Measurements from ENCODE around the gene RNF167.
"Not testable (repeated sequence)": the region's sequence is repeated elsewhere in the genome, so short reads cannot be mapped to it uniquely, and the experiment has no call there.

Gene RNF167

DNA sequence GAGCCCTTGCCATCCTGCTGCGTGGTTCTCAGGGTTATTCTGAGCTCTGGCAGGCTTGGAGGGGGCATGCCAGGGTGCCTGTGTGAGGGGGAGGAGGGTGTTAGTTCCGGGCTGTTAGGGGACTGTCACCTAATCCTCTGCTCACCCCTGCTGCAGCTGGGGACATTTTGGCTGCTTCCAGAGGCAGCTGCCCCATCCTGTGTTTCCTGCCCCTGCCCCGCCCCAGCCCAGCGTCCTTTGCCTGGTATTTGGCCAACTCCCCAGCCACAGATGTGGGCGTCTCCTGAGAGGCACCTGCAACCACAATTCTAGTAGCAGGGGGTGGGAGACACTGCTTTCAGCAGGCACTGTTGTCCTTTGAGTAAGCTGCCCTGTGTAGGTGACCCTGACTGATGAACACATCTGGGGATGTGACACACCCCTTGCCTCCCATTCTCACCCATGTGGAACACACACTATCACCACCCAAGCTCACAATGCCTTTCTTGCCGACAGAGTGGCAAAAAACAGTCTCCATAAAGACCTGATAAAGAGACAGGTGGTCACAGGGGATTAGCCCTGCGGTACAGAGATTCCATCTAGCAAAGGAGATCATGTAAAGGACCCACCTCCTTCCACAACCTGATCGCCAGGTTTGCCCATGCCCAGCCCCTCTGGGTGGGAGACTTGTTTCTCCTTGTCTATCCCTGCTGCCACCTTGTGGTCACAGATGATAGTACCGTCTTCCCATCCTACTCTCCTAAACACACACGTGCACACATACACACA, 36.8 kb upstream of the RNF167 start, which contains the start of gene CHRNE:
Gene CHRNE (minus strand): TSS at position 48 of the 768 bp plus-strand sequence. CDS start 35 bp downstream, at position 13.
- peak; percentile 82 to 84 for DNase-seq

- DNase-seq: not testable (repeated sequence)
Measured at GRCh38 chr17:4906642-4907041, 33.4 kb upstream of the RNF167 start.

GRCh38 chr17:4908301-4908700, 31.8 kb upstream of the RNF167 start:
- DNase-seq: no peak

- peak; percentile 82 to 86 for DNase-seq
Measured at GRCh38 chr17:4908711-4909496, 31.2 kb upstream of the RNF167 start.

GRCh38 chr17:4913994-4914393, 26.1 kb upstream of the RNF167 start:
- no peak for DNase-seq

DNA sequence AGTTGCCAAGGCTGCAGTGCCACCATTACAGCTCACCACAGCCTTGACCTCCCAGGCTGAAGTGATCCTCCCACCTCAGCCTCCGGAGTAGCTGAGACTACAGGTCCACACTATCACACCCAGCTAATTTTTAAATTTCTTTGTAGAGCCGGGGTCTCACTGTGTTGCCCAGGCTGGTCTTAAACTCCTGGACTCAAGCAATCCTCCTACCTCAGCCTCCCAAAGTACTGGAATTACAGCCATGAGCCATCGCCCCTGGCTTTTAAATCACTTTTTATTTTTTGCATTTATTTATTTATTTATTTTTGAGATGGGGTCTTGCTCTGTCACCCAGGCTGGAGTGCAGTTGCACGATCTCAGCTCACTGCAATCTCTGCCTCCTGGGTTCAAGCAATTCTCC, 25.5 kb upstream of the RNF167 start:
- not testable (repeated sequence) for DNase-seq

- DNase-seq: no peak
Measured at GRCh38 chr17:4919511-4920047, 20.5 kb upstream of the RNF167 start.

DNA sequence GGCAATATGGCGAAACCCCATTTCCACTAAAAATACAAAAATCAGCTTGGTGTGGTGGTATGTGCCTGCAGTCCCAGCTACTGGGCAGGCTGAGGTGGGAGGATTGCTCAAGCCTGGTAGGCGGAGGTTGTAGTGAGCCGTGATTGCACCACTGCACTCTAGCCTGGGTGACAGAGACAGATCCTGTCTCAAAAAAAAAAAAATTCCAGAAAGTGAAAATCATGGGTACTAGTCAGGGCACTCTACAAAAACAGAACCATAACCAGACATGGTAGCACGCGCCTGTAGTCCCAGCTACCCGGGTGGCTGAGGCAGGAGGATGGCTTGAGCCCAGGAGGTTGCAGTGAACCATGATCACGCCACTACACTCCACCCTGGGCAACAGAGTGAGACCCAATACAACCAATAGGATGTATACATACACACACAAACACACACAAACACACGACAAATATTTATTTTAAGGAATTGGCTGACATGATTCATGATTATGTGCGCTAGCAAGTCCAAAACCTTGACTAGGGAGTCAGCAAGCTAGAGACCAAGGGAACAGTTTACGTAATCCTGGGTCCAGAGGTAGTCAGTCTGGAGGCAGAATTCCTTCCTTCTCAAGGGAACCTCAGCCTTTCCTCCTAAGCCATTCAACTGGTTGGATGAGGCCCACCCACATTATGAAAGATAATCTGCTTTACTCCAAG, 19.6 kb upstream of the RNF167 start:
- peak in 1 of 2 donors; percentile 54 for DNase-seq

- no peak for DNase-seq
Measured at GRCh38 chr17:4921320-4921719, 18.7 kb upstream of the RNF167 start.

- DNase-seq: not testable (repeated sequence)
Measured at GRCh38 chr17:4926577-4927335, 13.3 kb upstream of the RNF167 start.

GRCh38 chr17:4928881-4929280, 11.2 kb upstream of the RNF167 start:
- no peak for DNase-seq

- no peak for DNase-seq
Measured at GRCh38 chr17:4931963-4932362, 8.1 kb upstream of the RNF167 start, which contains the start of gene GP1BA. TSS of gene GP1BA (plus strand) at chr17:4932277. CDS start at chr17:4932605, 328 bp downstream.

- no peak for DNase-seq
Measured at GRCh38 chr17:4932756-4933155, 7.3 kb upstream of the RNF167 start.

GRCh38 chr17:4933646-4934045, 6.4 kb upstream of the RNF167 start:
- DNase-seq: no peak

DNA sequence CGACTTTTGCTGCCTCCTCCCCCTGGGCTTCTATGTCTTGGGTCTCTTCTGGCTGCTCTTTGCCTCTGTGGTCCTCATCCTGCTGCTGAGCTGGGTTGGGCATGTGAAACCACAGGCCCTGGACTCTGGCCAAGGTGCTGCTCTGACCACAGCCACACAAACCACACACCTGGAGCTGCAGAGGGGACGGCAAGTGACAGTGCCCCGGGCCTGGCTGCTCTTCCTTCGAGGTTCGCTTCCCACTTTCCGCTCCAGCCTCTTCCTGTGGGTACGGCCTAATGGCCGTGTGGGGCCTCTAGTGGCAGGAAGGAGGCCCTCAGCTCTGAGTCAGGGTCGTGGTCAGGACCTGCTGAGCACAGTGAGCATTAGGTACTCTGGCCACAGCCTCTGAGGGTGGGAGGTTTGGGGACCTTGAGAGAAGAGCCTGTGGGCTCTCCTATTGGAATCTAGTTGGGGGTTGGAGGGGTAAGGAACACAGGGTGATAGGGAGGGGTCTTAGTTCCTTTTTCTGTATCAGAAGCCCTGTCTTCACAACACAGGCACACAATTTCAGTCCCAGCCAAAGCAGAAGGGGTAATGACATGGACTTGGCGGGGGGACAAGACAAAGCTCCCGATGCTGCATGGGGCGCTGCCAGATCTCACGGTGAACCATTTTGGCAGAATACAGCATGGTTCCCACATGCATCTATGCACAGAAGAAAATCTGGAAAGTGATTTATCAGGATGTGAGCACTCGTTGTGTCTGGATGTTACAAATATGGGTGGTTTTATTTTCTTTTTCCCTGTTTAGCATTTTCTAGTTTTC, 5.7 kb upstream of the RNF167 start:
- DNase-seq: peak; percentile 24 to 29

- DNase-seq: no peak
Measured at GRCh38 chr17:4935650-4936049, 4.4 kb upstream of the RNF167 start.

DNA sequence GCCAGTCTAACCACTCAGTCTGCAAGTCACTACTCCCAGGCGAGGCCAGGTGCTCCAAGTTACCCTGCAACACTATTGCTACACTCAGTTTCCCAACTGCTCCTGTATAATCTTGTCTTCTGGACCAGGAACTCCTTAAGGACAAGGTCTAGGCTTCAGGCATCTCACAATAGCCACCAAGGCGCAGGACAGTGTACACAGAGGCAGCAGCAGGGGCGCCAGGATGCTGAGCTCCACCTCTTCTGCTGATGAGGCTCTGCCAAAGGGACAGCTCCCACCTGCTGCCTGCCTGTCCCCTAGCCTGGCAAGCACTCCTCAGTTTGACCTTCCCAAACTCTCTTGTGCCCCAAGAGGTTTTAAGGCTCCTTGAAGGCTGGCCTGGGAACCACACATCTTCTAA, 3.6 kb upstream of the RNF167 start:
- DNase-seq: no peak

- no peak for DNase-seq
Measured at GRCh38 chr17:4937553-4937952, 2.5 kb upstream of the RNF167 start.

- no peak for DNase-seq
Measured at GRCh38 chr17:4938069-4938491, 2.0 kb upstream of the RNF167 start.

DNA sequence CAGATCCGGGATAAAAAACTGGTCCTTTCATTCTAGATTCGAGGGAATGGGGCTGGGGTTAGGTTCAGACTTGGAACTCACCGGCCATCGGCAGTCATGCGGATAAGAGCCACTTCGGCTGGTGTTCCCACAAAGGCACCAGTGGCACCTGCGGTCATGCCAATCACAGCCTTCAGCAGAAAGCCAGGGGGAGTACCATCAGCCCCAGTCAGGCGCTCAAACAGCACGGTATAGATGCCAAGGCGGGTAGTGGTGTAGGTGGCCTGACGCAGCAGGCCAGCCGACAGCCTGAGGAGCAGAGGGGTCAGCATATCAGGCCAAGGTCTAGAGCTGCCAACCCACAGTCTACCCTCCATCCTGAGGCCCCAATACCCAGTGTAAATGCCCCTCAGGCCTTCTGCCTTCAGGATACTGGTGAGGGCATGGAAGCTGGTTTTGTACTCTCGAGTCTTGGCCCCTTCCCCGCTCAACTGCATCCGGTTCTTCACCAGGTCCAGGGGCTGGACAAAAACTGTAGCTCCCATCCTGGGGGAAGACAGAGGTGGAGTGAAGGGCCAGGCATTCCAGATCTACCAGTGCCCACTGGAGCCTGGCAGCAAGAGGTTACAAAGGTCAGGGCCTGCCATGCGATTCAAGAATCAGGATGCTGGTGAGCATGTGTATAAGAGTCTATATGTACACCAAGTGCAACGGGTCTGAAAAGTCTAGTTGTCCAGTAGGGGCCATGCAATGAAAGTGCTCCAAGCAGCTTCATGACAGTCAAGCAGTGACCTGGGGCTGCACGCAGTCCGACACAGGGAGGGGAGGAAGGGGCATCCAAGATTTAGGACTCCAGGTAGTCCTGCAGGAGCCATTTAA, 1.2 kb upstream of the RNF167 start:
- DNase-seq: no peak

DNA sequence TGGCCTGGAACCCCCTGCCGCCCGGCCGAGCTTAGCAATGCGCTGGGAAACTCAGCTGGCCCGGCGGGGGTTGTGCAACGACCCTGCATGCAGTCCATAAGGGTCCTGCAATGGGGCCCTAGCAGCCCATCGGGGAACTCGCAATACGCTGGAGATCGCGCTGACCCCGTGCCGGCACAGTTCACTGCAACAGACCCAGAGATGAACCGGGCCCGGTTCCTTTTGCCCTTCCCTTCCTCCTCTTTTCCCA, 597 bp upstream of the RNF167 start:
- DNase-seq: no peak

Measured in CD4-positive, alpha-beta T cell treated with Interleukin-1 beta for 1 hour (primary cell).